Liver (tissue), 9 donors: Measurements from ENCODE around the gene APPL2. TPM values are rescaled to one million over a fixed set of nuclear protein-coding genes. Genes with fewer than 3 reads are reported as not detected.

Experiments
- DNase-seq: peaks from one replicate; pipeline ENCODE4 v3.0.0-alpha.2; 2017; ENCODE audit warnings: low spot score
- H3K27ac ChIP-seq, 2 donors: one replicate each; pipeline ENCODE4 v1.7.0; 2013; ENCODE audit warnings: inconsistent platforms in 2 of 2, low read length in 2 of 2, control low read depth in 1 of 2, low read depth in 1 of 2, mild to moderate bottlenecking in 1 of 2
- H3K27me3 ChIP-seq, 4 donors: one replicate each; pipeline versions ENCODE4 v1.6.1 to v1.7.0; 2013; ENCODE audit warnings: low read length in 3 of 4, inconsistent platforms in 1 of 4, mild to moderate bottlenecking in 1 of 4, moderate library complexity in 1 of 4; ENCODE audit not compliant: control insufficient read depth in 4 of 4, insufficient read depth in 4 of 4
- H3K36me3 ChIP-seq, 4 donors: one replicate each; pipeline versions ENCODE4 v1.6.1 to v1.7.0; 2013; ENCODE audit warnings: low read length in 3 of 4, mild to moderate bottlenecking in 3 of 4, low read depth in 1 of 4, moderate library complexity in 1 of 4; ENCODE audit not compliant: control insufficient read depth in 4 of 4, insufficient read depth in 3 of 4
- H3K4me1 ChIP-seq, 4 donors: one replicate each; pipeline versions ENCODE4 v1.6.1 to v1.7.0; 2013; ENCODE audit warnings: low read length in 3 of 4, mild to moderate bottlenecking in 3 of 4, moderate library complexity in 1 of 4; ENCODE audit not compliant: control insufficient read depth in 4 of 4, insufficient read depth in 4 of 4
- H3K4me3 ChIP-seq, 3 donors: one replicate each; pipeline versions ENCODE4 v1.6.1 to v1.7.0; 2013; ENCODE audit warnings: low read length in 3 of 3, control low read depth in 1 of 3, low read depth in 1 of 3, mild to moderate bottlenecking in 1 of 3
- H3K9ac ChIP-seq, 2 donors: one replicate each; pipeline ENCODE4 v1.7.0; 2013; ENCODE audit warnings: low read length in 2 of 2, mild to moderate bottlenecking in 2 of 2, moderate library complexity in 2 of 2, control low read depth in 1 of 2, low read depth in 1 of 2
- H3K9me3 ChIP-seq, 4 donors: one replicate each; pipeline versions ENCODE4 v1.6.1 to v1.7.0; 2013; ENCODE audit warnings: low read length in 3 of 4; ENCODE audit not compliant: control insufficient read depth in 4 of 4
- CTCF ChIP-seq: fragments of 150-350 bp; IDR thresholded peaks from 2 replicates; pipeline ENCODE4 v1.5.1; 2017; ENCODE audit warnings: improper control_type of control experiment, low read depth, low read length; ENCODE audit not compliant: missing input control
- EGR1 ChIP-seq, 2 donors: IDR thresholded peaks; 2 replicates each; pipeline ENCODE4 v1.6.1; 2016 to 2018; ENCODE audit warnings: antibody characterized with exemption in 2 of 2, low read depth in 2 of 2
- FOXA1 ChIP-seq: IDR thresholded peaks from 2 replicates; pipeline ENCODE4 v1.6.1; 2016; ENCODE audit warnings: antibody characterized with exemption
- FOXA2 ChIP-seq: IDR thresholded peaks from 2 replicates; pipeline ENCODE4 v1.6.1; 2016; ENCODE audit warnings: antibody characterized with exemption
- GABPA ChIP-seq, 2 donors: IDR thresholded peaks in 1 of 2; conservative IDR thresholded peaks in 1 of 2; 2 replicates each; pipeline ENCODE4 v1.6.1; 2016; ENCODE audit warnings: antibody characterized with exemption in 2 of 2, mild to moderate bottlenecking in 1 of 2, moderate library complexity in 1 of 2
- HNF4A ChIP-seq, 2 donors: conservative IDR thresholded peaks; 2 replicates each; pipeline ENCODE4 v1.6.1; 2016; ENCODE audit warnings: antibody characterized with exemption in 2 of 2, mild to moderate bottlenecking in 2 of 2
- HNF4G ChIP-seq: IDR thresholded peaks from 2 replicates; pipeline ENCODE4 v1.6.1; 2016; ENCODE audit warnings: antibody characterized with exemption
- JUND ChIP-seq, 2 donors: IDR thresholded peaks; 2 replicates each; pipeline ENCODE4 v1.6.1; 2016; ENCODE audit warnings: antibody characterized with exemption in 2 of 2
- NR2F2 ChIP-seq: IDR thresholded peaks from 2 replicates; pipeline ENCODE4 v1.6.1; 2016; ENCODE audit warnings: antibody characterized with exemption
- RAD21 ChIP-seq, 2 donors: IDR thresholded peaks; 2 replicates each; pipeline ENCODE4 v1.6.1; 2016; ENCODE audit warnings: antibody characterized with exemption in 2 of 2, mild to moderate bottlenecking in 2 of 2
- RXRA ChIP-seq, 2 donors: IDR thresholded peaks; 2 replicates each; pipeline ENCODE4 v1.6.1; 2017 to 2018; ENCODE audit warnings: antibody characterized with exemption in 2 of 2, mild to moderate bottlenecking in 1 of 2
- SP1 ChIP-seq: IDR thresholded peaks from 2 replicates; pipeline ENCODE4 v1.6.1; 2018; ENCODE audit warnings: antibody characterized with exemption, mild to moderate bottlenecking
- TAF1 ChIP-seq: conservative IDR thresholded peaks from 2 replicates; pipeline ENCODE4 v1.6.1; 2016; ENCODE audit warnings: antibody characterized with exemption, mild to moderate bottlenecking
- YY1 ChIP-seq: IDR thresholded peaks from 2 replicates; pipeline ENCODE4 v1.6.1; 2016; ENCODE audit warnings: antibody characterized with exemption, mild to moderate bottlenecking
- ZBTB33 ChIP-seq: IDR thresholded peaks from 2 replicates; pipeline ENCODE4 v1.6.1; 2016; ENCODE audit warnings: antibody characterized with exemption
- WGBS: extraction: QIAGEN DNeasy Blood & Tissue Kit; methylation state at CpG from one replicate; pipeline ENCODE4 v1.1.7; 2013; 5-methylcytosine and 5-hydroxymethylcytosine counted together
- polyA plus RNA-seq, 2 donors: library from polyadenylated mRNA; stranded (reverse) in 1 of 2; unstranded in 1 of 2; fragments of 200-250 nt in 1 of 2; fragments of >200 nt in 1 of 2; fragmentation: Nextera tagmentation in 1 of 2; extraction: Ambion mirVana in 1 of 2; gene quantifications; one replicate each; pipeline versions ENCODE4 v1.2.1 to v1.2.3, GENCODE V29; 2013 to 2015
- total RNA-seq, 2 donors: library from RNA; depleted of rRNA; stranded (reverse); fragments of >200 nt; gene quantifications; one replicate each; pipeline ENCODE4 v1.2.3, GENCODE V29; 2014
- TF ChIP-seq, protein P1 (sequence below): IDR thresholded peaks from 2 replicates; pipeline ENCODE4 v1.6.1; 2016; ENCODE audit warnings: antibody characterized with exemption, mild to moderate bottlenecking
- TF ChIP-seq, protein P2 (sequence below): IDR thresholded peaks from 2 replicates; pipeline ENCODE4 v1.6.1; 2016; ENCODE audit warnings: antibody characterized with exemption
- donor health status: healthy.
- donor health status: healthy.
- donor health status: healthy.
- donor health status: healthy.
- donor health status: healthy.

Gene APPL2
- total and polyA plus RNA-seq, 4 donors: 7.1 to 21.2 (median 12.7) TPM

DNA sequence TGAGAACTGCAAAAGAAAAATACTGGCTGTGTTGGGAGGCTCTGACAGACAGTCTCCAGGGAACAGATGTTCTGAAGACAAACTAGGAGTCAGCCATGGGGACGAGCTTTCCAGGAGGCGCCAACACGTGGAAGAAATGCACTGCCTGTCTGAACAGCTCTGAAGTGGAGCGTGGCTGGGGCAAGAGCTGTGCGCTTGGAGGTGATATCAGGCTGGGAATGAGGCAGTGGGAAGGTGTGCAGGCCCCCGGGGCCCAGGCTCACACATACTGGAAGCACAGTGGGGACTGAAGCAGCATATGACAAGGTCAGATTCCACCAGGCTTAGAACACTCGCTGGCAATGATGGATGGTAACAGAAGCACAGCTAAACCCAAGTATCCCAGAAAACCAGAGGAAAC, 17.5 kb downstream of the APPL2 start:
- no peaks in the 10 kb centered on the region for H3K9me3 ChIP-seq
- H3K27me3 ChIP-seq: no peaks in the 10 kb centered on the region
- no peak for TF ChIP-seq SP1
- no peak for TF ChIP-seq JUND (IDR thresholded peaks at IDR 0.05)
- TF ChIP-seq CTCF: no peak
- TF ChIP-seq GABPA (IDR thresholded peaks at IDR 0.05 in 1 of 2, conservative IDR thresholded peaks at IDR 0.05 in 1 of 2): no peak
- no peak for TF ChIP-seq HNF4G
- TF ChIP-seq, protein P1, sequence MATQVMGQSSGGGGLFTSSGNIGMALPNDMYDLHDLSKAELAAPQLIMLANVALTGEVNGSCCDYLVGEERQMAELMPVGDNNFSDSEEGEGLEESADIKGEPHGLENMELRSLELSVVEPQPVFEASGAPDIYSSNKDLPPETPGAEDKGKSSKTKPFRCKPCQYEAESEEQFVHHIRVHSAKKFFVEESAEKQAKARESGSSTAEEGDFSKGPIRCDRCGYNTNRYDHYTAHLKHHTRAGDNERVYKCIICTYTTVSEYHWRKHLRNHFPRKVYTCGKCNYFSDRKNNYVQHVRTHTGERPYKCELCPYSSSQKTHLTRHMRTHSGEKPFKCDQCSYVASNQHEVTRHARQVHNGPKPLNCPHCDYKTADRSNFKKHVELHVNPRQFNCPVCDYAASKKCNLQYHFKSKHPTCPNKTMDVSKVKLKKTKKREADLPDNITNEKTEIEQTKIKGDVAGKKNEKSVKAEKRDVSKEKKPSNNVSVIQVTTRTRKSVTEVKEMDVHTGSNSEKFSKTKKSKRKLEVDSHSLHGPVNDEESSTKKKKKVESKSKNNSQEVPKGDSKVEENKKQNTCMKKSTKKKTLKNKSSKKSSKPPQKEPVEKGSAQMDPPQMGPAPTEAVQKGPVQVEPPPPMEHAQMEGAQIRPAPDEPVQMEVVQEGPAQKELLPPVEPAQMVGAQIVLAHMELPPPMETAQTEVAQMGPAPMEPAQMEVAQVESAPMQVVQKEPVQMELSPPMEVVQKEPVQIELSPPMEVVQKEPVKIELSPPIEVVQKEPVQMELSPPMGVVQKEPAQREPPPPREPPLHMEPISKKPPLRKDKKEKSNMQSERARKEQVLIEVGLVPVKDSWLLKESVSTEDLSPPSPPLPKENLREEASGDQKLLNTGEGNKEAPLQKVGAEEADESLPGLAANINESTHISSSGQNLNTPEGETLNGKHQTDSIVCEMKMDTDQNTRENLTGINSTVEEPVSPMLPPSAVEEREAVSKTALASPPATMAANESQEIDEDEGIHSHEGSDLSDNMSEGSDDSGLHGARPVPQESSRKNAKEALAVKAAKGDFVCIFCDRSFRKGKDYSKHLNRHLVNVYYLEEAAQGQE: no peak
- no peak overlapping the region for H3K27ac ChIP-seq
- no peak for DNase-seq
- WGBS: 87% methylated on average over 7 of the region's 7 CpGs
- H3K4me1 ChIP-seq: peaks cover 2 to 9% (median 4%) of the 10 kb centered on the region in 4 donors
- no peak overlapping the region for H3K4me3 ChIP-seq
- no peak overlapping the region for H3K9ac ChIP-seq
- peaks cover 4 to 12% (median 6%) of the 10 kb centered on the region in 4 donors for H3K36me3 ChIP-seq

GRCh38 chr12:105214670-105215375, 21.2 kb downstream of the APPL2 start:
- H3K27me3 ChIP-seq: no peaks in the 10 kb centered on the region
- H3K36me3 ChIP-seq: peaks cover 0 to 16% (median 7%) of the 10 kb centered on the region in 4 donors
- peaks cover 2 to 9% (median 4%) of the 10 kb centered on the region in 4 donors for H3K4me1 ChIP-seq
- peak overlapping the region; percentile 67 to 78 for H3K27ac ChIP-seq
- WGBS: 38% methylated on average over 9 of the region's 9 CpGs
- H3K4me3 ChIP-seq: no peak overlapping the region
- H3K9ac ChIP-seq: peak overlapping the region in 1 of 2 donors; percentile 2
- H3K9me3 ChIP-seq: no peaks in the 10 kb centered on the region
- no peak for DNase-seq
- TF ChIP-seq, protein P2, sequence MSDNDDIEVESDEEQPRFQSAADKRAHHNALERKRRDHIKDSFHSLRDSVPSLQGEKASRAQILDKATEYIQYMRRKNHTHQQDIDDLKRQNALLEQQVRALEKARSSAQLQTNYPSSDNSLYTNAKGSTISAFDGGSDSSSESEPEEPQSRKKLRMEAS: peak; percentile 21
- TF ChIP-seq TAF1 (no peak), RXRA (IDR thresholded peaks at IDR 0.05) (peak; percentile 82 to 87), YY1 (peak; percentile 41), HNF4G (no peak), NR2F2 (peak; percentile 40), JUND (IDR thresholded peaks at IDR 0.05) (peak; percentile 43 to 62), RAD21 (IDR thresholded peaks at IDR 0.05) (peak in 1 of 2 donors; percentile 47), ZBTB33 (no peak), FOXA2 (peak; percentile 39), SP1 (peak; percentile 87), GABPA (IDR thresholded peaks at IDR 0.05 in 1 of 2, conservative IDR thresholded peaks at IDR 0.05 in 1 of 2) (peak in 1 of 2 donors; percentile 36), HNF4A (conservative IDR thresholded peaks at IDR 0.05) (peak; percentile 88 to 95), FOXA1 (no peak), EGR1 (IDR thresholded peaks at IDR 0.05; ENCODE audit: low read depth in 2 of 2) (peak in 1 of 2 donors; percentile 27), CTCF (no peak)
- TF ChIP-seq, protein P1: peak; percentile 8
